Left forelimb (tissue), 1 donor: ENCODE data around the gene SRRM2.
"Not testable (repeated sequence)": the region's sequence is repeated elsewhere in the genome, so short reads cannot be mapped to it uniquely, and the experiment has no call there.

Experiments
- DNase-seq: peaks from one replicate; pipeline ENCODE4 v3.0.0-alpha.2; 2018; ENCODE audit warnings: low spot score

Gene SRRM2

DNA sequence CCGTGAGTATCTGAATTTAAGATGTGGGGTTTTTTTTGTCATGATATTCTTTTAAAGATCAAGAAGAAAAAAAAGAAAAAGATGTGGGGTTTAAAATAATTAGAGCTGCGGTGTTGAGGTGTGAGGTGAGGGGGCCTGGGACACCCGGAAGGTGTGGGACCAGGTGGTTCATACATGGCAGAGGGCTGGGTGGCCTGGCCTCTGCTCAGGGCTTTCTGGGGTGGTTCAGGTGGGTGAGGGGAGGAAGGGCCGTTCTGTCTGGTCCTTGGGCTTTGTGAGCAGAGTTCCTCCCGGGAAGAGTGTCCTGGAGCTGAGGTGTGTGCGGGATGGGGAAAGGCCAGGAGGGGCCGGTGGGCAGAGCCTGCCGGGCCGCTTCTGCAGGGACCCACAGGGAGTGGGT, 37.4 kb upstream of the SRRM2 start:
- no peak for DNase-seq

DNA sequence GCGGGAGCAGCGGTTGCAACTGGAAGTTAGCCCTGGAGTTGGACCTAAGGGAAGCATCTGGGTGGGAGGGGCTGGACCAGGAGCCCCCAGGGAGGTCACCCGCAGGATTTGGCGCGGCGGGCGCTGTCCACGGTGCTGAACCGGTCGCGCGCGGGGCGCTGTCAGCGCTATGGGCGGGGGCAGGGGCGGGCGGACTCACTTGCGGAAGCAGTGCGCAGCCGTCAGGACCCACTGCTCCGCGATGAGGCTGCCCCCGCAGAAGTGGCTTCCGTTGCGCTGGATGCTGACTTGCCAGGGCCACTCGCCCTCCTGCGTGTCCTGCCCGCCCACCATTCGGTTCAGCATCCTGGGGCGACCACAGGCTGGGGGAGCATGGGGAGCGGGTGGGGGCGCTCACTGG, 36.9 kb upstream of the SRRM2 start:
- DNase-seq, result peak; percentile 81

DNA sequence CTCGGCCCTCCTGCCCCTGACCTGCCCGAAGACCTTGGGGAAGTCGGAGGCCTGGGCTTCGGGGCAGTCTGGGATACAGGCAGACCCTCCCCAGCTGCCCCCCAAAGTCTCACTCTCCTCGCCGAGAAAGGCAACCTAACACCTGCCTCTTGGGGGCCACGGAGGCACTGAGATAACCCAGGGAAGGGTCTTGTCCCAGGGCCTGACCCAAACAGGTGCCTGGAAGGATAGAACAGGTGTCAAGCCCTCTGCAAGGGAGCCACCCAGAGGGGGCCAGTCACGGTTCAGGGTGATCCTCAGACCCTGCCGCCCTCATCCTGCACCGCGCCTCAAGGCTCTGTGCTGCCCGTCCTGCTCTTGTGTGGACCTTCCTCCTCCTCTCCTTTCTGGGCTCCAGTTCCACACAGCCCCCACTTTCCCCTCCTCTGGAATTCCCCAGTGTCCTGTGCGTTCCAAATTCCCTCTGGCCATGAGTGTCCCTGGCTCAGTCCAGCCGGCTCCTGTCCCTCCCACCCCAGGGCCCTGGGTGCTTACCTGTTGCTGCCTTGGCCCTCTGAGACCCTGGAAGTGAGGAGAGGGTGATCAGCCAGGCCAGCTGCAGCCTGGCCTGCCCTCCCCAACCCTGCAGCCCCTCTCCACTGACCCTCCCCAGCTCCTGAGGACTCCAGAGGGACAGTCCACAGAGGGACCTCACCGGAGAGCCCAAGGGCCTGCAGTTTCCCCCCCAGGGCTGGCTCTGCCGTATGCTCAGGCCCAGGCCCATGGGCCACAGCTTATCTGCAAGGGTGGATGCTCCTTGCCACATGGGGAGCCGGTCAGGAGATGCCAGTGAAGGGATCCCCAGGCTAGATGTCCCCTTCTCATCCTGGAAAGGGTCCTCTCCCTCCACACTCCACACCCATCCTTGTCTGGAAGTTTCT, 36.2 kb upstream of the SRRM2 start:
- DNase-seq, result peak; percentile 64

DNA sequence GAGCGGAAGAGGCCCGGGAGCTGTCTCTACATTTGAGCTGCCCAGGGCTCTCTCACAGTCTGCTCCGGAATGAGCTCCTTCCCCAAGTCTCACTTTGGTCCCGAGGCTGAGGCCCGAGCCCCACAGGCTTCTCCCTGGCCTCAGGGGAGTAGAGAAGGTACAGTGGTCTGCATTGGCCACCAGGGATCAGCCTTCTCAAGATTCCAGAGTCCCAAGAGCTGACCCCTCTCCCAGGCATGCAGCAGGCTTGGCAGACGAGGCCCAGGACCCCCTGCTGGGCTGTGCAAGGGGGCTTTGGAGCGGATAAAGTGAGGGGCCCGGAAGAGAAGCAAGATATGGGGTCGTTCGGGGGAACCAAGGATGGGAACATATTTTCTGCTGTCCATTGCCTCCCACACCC, 35.5 kb upstream of the SRRM2 start:
- peak; percentile 46 for DNase-seq

DNA sequence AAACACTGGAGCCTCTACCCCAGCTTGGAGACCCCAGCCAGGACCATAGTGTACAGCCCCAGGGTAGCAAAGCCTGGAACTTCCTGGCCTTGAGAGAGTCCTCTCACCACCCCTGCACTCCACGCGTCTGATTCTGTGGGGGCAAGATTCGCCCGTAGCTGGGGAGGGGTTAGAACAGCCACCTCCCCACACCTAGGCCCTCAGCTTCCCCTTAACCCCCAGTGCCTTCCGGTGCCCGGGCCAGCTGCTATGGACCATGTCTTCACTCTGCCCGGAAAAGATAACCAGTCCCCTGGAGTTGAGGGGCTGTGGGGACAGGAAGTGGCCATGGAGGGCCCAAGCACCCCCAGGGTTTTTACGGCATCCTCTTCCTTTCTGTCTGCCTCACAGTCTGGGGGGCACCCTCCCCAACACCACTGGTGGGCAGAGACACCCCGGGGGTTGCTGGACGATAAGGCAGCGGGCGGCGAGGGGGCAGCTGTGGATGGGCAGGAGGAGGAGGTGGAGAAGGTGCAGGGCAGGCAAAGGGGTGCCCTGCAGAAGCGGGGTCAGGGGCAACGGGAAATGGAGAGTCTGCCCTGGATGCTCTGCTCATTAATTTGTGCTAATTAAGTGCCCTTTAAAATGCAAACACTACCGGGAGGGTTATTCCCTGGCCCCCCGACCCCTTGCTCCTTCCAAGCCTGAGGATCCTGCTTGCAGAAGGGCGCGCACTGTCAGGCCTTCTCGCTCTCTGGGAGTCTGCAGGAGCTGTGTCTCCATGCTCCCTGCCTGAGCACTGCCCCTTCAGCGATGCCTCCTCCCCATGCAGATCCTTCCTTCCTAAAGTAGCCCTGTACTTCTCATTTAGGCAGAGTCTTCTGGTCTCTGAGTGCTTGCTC, 34.8 kb upstream of the SRRM2 start:
- DNase-seq, result peak; percentile 60

DNA sequence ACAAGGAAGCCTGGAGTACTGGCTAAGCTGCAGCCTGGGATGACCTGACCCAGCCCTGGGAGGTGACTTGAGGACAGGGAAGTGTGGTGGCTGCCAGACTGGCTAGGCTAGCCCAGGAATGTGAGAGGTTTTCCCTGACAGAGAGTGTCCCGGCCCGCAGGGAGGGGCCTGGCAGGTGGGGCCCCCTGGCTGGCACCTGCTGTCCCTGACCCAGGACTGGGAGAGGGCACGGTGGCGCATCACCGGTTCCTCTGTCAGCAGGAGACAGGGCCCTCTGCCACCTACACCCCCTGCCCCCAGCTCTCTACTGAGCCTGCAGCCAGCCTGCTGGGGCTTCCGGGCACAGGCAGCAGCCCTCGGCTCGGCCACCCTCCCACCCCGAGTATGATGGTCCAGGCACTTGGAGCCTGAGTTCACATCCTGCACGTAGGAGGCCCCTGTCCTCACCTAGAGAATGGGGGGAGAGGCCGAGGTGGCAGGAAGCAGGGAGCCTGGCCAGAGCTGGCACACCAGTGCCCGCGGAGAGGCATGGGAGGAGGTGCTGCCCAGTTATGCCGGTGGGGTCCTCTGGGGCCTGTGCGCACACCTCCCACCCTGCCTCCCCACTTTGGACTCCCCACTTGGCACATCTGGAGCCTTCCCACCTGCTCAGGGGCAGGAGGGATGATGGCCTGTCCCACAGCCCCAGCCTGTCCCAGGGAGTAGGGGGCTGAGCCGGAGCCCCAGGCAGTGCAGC, 32.9 kb upstream of the SRRM2 start:
- DNase-seq, result no peak

- DNase-seq, result no peak
Measured at GRCh38 chr16:2720064-2720457, 32.4 kb upstream of the SRRM2 start, which contains the start of gene PRSS27. TSS of gene PRSS27 (minus strand) at chr16:2720224. CDS start at chr16:2720160, 64 bp downstream.

GRCh38 chr16:2720719-2721633, 31.5 kb upstream of the SRRM2 start:
- DNase-seq, result peak; percentile 89

GRCh38 chr16:2721634-2722173, 30.7 kb upstream of the SRRM2 start:
- not testable (repeated sequence) for DNase-seq

DNA sequence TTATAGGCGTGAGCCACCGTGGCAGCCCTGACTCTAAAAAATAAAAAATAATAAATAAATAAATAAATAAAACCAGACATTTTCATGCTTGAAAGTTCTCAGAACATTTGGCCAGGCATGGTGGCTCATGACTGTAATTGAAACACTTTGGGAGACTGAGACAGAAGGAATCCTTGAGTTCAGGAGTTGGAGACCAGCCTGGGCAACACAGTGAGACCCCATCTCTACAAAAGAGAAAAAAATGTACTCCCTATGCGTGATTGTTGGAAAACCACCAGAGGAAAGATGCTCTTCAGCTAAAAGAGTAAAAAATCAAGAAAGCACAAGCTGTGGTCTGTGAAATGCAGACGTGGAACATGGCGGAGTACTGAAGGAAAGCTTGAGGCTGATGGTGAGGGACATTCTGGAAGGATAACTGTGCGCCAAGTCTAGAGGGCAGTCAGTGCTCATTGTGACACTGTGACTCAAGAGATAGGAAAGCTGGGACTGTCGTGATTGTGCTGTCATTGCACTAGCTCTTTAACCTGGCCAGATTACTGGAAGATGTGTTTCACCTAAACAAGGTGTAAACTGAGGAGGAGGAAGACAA, 28.3 kb upstream of the SRRM2 start:
- no peak for DNase-seq

DNA sequence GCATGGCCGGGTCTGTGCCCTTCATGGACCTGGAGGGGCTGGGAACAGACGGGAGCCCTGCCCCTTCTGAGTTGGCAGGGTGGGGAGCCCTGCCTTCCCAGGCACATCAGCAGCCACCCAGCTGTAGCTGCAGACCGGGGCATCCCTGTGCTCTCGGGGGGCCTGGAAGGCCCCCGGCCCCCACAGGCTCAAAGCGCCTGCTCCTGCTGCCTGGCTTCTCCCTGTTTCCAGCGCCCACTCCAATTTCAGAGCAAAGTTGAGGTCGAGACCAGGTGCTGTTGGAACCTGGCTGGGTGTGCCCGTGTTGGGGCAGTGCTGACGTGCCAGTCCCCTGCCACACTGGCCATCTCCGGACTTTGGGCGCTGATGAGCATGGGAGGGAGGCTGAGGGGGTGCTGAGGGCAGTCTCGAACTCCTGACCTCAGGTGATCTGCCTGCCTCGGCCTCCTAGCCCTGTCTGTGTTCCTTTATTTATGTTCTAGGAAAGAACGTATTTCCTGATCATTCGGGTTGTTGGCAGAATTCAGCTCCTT, 27.6 kb upstream of the SRRM2 start:
- no peak for DNase-seq

- no peak for DNase-seq
Measured at GRCh38 chr16:2726923-2727322, 25.5 kb upstream of the SRRM2 start.

- DNase-seq, result no peak
Measured at GRCh38 chr16:2728034-2728433, 24.4 kb upstream of the SRRM2 start.

DNA sequence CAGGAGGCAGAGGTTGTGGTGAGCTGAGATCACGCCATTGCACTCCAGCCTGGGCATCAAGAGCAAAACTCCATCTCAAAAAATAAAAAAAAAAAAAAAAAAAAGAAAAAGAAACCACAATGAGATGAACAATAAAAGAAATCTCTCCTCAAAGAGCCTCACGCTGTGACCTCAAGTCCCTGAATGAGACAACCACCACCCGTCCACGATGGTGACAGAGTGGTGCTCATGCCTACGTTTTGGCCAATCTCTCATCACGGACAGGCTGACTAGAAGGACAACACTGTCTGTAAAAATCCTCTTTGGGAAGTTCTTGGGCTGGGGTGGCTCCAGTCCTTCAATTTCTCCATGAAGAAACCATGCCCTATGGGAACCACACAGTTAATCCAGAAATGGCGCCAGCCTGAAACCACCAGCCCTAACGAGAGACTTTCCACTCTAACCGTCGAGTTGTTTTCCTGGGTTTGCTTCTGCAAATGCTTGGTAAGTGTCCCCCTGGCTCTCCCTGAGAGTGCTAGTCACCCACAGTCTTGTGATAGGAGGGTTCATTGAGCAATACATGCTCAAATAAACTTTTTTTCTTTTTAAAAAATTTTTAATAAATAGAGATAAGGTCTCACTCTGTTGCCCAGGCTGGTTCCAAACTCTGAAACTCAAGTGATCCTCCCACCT, 17.5 kb upstream of the SRRM2 start:
- no peak for DNase-seq

GRCh38 chr16:2736476-2737237, 15.8 kb upstream of the SRRM2 start:
- DNase-seq, result no peak

DNA sequence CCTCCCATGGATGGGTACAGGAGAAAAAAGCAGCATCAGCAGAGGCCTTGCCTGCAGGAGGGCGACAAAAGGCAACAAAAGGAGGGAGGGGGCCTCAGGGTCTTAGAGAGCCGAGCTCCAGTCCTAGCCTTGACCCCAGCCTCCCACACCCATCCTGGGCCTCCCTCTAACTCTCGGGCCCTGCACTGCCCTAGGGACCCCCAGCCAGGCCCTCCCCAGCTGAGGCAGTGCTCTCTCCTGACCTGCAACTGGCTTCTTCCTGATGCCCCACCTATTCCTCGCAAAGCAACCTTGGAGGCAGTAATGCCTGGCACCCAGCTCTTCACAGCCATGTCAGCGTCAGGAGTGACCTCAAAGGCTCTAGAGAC, 15.2 kb upstream of the SRRM2 start:
- DNase-seq, result no peak

GRCh38 chr16:2737895-2738418, 14.5 kb upstream of the SRRM2 start:
- DNase-seq, result no peak

DNA sequence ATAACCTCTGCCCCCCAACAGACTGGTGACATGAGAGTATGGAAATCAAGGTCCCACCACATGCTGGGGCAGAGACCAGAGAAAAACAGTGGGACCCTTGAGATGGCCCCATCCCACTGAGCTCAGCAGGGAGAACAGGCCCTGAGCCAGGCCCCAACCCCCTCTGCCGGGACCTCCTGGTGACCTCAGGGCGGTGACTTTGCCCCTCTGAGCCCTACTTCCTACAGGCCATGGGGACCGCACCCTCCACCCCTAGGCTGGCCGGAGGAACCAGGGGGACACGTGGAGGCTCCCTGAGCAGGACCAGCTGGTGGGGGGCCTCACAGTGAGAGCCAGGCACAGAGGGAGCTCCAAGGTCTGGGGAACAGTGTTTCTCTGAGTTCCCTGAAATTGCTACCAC, 13.8 kb upstream of the SRRM2 start:
- DNase-seq, result no peak
